HepG2 (cell line): ENCODE measurements around the gene SGMS1. TPM values are rescaled to one million over a fixed set of nuclear protein-coding genes. Genes with fewer than 3 reads are reported as not detected.

Experiments used
- ATAD3A ChIP-seq: sonication (generic); formaldehyde crosslinking; IDR thresholded peaks from 2 replicates; pipeline ENCODE4 v1.4.0; 2020; ENCODE audit warnings: missing genetic modification reagents
- ATRX ChIP-seq: sonication (generic); formaldehyde crosslinking; IDR thresholded peaks from 2 replicates; pipeline ENCODE4 v1.4.0; 2020; ENCODE audit warnings: missing genetic modification reagents, borderline replicate concordance
- CCDC6 ChIP-seq: sonication (generic); formaldehyde crosslinking; IDR thresholded peaks from 2 replicates; pipeline ENCODE4 v1.8.1; 2022; ENCODE audit warnings: mild to moderate bottlenecking, missing genetic modification reagents, moderate library complexity
- FOXJ3 ChIP-seq: sonication (generic); formaldehyde crosslinking; IDR thresholded peaks from 2 replicates; pipeline ENCODE4 v1.4.0; 2020; ENCODE audit warnings: missing genetic modification reagents, mild to moderate bottlenecking, borderline replicate concordance
- HNRNPK ChIP-seq: fragments of 200-400 bp; formaldehyde crosslinking; IDR thresholded peaks from 2 replicates; pipeline ENCODE4 v1.6.1; 2018; ENCODE audit warnings: low read length, low read depth, moderate library complexity, mild to moderate bottlenecking; ENCODE audit not compliant: poor library complexity, severe bottlenecking
- NR2F2 ChIP-seq: IDR thresholded peaks from 2 replicates; pipeline ENCODE4 v1.6.1; 2012; ENCODE audit warnings: low read depth, inconsistent platforms, borderline replicate concordance
- SIN3B ChIP-seq: fragments of 150-350 bp; IDR thresholded peaks from 2 replicates; pipeline ENCODE4 v1.6.1; 2014; ENCODE audit warnings: low read length
- SKI ChIP-seq: fragments of 450-650 bp; IDR thresholded peaks from one replicate; pipeline ENCODE4 v1.6.1; 2018; ENCODE audit warnings: mild to moderate bottlenecking; ENCODE audit not compliant: partially characterized antibody
- SMAD1 ChIP-seq: sonication (generic); formaldehyde crosslinking; IDR thresholded peaks from 2 replicates; pipeline ENCODE4 v1.4.0; 2020; ENCODE audit warnings: missing genetic modification reagents, low read depth, mild to moderate bottlenecking, borderline replicate concordance
- YEATS4 ChIP-seq: sonication (generic); formaldehyde crosslinking; IDR thresholded peaks from 2 replicates; pipeline ENCODE4 v1.4.0; 2020; ENCODE audit warnings: missing genetic modification reagents, borderline replicate concordance
- ZNF547 ChIP-seq: sonication (generic); formaldehyde crosslinking; IDR thresholded peaks from 2 replicates; pipeline ENCODE4 v1.5.1; 2020; ENCODE audit warnings: mild to moderate bottlenecking, missing genetic modification reagents
- ZNF768 ChIP-seq: sonication (generic); formaldehyde crosslinking; IDR thresholded peaks from 2 replicates; pipeline ENCODE4 v1.4.0; 2020; ENCODE audit warnings: missing genetic modification reagents
- ZNF83 ChIP-seq: sonication (generic); formaldehyde crosslinking; IDR thresholded peaks from 2 replicates; pipeline ENCODE4 v1.4.0; 2020; ENCODE audit warnings: missing genetic modification reagents, mild to moderate bottlenecking, borderline replicate concordance
- ZNF878 ChIP-seq: sonication (generic); formaldehyde crosslinking; IDR thresholded peaks from 2 replicates; pipeline ENCODE4 v1.8.1; 2023; ENCODE audit warnings: mild to moderate bottlenecking, missing genetic modification reagents, moderate library complexity
- ZSCAN21 ChIP-seq: sonication (generic); formaldehyde crosslinking; IDR thresholded peaks from 2 replicates; pipeline ENCODE4 v1.8.0; 2022; ENCODE audit warnings: mild to moderate bottlenecking, missing genetic modification reagents, moderate library complexity, borderline replicate concordance
- polyA plus RNA-seq, 8 experiments: library from polyadenylated mRNA; depleted of rRNA in 3 of 8; stranded (reverse) in 7 of 8; unstranded in 1 of 8; fragments of >200 nt; fragmentation: Illumina TruSeq in 4 of 8; extraction: Trizol in 4 of 8; gene quantifications; 2 replicates each; pipeline versions ENCODE4 v1.2.1 to v1.2.3, GENCODE V29; 2011 to 2016; ENCODE audit warnings: low read depth in 4 of 8, missing spikeins in 1 of 8, mixed read lengths in 1 of 8; ENCODE audit not compliant: insufficient read depth in 1 of 8
- total RNA-seq, 5 experiments: library from RNA; depleted of rRNA; stranded (reverse); fragments of >200 nt; fragmentation: Illumina TruSeq; extraction: Trizol; gene quantifications; 2 replicates each; pipeline ENCODE4 v1.2.3, GENCODE V29; 2016; ENCODE audit warnings: low read depth in 1 of 5
- TF ChIP-seq, protein P1 (sequence below): sonication (generic); formaldehyde crosslinking; IDR thresholded peaks from 2 replicates; pipeline ENCODE4 v1.9.0; 2021; ENCODE audit warnings: missing genetic modification reagents, mild to moderate bottlenecking, borderline replicate concordance
- TF ChIP-seq, protein P2 (sequence below), 2 experiments: IDR thresholded peaks; 2 replicates each; pipeline ENCODE4 v1.6.1; 2011 to 2012; ENCODE audit warnings: low read length in 2 of 2, borderline replicate concordance in 1 of 2, low read depth in 1 of 2, mild to moderate bottlenecking in 1 of 2, moderate library complexity in 1 of 2
- TF ChIP-seq, protein P3 (sequence below): sonication (generic); formaldehyde crosslinking; IDR thresholded peaks from 2 replicates; pipeline ENCODE4 v1.5.0; 2020; ENCODE audit warnings: missing genetic modification reagents, mild to moderate bottlenecking, borderline replicate concordance
- TF ChIP-seq, protein P4 (sequence below): IDR thresholded peaks from 2 replicates; pipeline ENCODE4 v1.4.0; 2020; ENCODE audit warnings: mild to moderate bottlenecking, missing genetic modification reagents

Gene SGMS1
- total and polyA plus RNA-seq, 2 of the 13 experiments (the other 11 are each of a cell fraction or from before 2014, with no cell fraction given) = 6.5 to 15.1 TPM

DNA sequence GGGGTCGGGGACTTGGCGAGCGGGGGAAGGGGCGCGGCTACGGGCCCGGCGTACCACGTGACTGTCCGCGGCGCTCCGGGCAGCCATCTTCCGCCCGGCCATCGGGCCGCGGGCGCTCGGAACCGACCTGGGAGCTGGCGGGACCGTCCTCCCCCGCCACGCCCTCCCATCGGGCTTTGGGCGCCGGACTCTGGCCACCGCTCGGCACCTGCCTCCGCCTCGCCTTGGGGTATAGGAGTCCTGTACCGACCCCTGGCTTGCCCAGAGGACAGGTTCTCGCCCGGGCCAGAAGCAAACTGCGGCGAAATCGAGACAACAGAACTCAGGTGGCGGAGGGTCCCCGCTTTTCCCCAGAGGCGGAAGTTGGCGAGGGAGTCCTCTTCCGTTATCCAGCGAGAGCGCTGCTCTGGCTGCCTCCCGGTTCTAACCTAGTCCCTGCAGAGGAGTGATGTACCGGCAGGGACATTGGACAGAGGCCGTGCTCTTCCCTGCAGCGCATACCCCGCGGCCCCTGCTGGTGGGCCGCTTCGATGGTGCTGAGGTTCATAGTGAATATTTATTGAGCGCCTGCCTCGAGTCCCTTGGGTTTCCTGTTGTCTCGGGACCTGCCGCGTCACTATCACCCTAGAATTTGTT lies 1.2 kb upstream of the SGMS1 start (continued):
- TF ChIP-seq ZNF83 (CRISPR knock-in tag) = no peak
- TF ChIP-seq HNRNPK = peak; percentile 77
- peak; percentile 76 for TF ChIP-seq ZNF878 (CRISPR knock-in tag)
- no peak for TF ChIP-seq SKI
- no peak for TF ChIP-seq SIN3B
- TF ChIP-seq, protein P1, sequence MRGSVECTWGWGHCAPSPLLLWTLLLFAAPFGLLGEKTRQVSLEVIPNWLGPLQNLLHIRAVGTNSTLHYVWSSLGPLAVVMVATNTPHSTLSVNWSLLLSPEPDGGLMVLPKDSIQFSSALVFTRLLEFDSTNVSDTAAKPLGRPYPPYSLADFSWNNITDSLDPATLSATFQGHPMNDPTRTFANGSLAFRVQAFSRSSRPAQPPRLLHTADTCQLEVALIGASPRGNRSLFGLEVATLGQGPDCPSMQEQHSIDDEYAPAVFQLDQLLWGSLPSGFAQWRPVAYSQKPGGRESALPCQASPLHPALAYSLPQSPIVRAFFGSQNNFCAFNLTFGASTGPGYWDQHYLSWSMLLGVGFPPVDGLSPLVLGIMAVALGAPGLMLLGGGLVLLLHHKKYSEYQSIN (CRISPR knock-in tag) = no peak
- no peak for TF ChIP-seq ATAD3A (CRISPR knock-in tag)
- no peak for TF ChIP-seq ATRX (CRISPR knock-in tag)
- TF ChIP-seq, protein P2, sequence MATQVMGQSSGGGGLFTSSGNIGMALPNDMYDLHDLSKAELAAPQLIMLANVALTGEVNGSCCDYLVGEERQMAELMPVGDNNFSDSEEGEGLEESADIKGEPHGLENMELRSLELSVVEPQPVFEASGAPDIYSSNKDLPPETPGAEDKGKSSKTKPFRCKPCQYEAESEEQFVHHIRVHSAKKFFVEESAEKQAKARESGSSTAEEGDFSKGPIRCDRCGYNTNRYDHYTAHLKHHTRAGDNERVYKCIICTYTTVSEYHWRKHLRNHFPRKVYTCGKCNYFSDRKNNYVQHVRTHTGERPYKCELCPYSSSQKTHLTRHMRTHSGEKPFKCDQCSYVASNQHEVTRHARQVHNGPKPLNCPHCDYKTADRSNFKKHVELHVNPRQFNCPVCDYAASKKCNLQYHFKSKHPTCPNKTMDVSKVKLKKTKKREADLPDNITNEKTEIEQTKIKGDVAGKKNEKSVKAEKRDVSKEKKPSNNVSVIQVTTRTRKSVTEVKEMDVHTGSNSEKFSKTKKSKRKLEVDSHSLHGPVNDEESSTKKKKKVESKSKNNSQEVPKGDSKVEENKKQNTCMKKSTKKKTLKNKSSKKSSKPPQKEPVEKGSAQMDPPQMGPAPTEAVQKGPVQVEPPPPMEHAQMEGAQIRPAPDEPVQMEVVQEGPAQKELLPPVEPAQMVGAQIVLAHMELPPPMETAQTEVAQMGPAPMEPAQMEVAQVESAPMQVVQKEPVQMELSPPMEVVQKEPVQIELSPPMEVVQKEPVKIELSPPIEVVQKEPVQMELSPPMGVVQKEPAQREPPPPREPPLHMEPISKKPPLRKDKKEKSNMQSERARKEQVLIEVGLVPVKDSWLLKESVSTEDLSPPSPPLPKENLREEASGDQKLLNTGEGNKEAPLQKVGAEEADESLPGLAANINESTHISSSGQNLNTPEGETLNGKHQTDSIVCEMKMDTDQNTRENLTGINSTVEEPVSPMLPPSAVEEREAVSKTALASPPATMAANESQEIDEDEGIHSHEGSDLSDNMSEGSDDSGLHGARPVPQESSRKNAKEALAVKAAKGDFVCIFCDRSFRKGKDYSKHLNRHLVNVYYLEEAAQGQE (IDR thresholded peaks at IDR 0.05; ENCODE audit: borderline replicate concordance in 1 of 2, low read depth in 1 of 2, low read length in 2 of 2) = peak in 1 of 2 experiments; percentile 79
- no peak for TF ChIP-seq NR2F2
- TF ChIP-seq FOXJ3 (CRISPR knock-in tag) = 0 out of 2 replicates have a peak, but pooled peaks have one; percentile 62
- TF ChIP-seq ZNF768 (CRISPR knock-in tag) = no peak; the same call in 1 of the 2 replicates
- TF ChIP-seq YEATS4 (CRISPR knock-in tag) = peak; percentile 81
- TF ChIP-seq, protein P3, sequence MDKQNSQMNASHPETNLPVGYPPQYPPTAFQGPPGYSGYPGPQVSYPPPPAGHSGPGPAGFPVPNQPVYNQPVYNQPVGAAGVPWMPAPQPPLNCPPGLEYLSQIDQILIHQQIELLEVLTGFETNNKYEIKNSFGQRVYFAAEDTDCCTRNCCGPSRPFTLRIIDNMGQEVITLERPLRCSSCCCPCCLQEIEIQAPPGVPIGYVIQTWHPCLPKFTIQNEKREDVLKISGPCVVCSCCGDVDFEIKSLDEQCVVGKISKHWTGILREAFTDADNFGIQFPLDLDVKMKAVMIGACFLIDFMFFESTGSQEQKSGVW (CRISPR knock-in tag) = 0 out of 2 replicates have a peak, but pooled peaks have one; percentile 59
- TF ChIP-seq, protein P4, sequence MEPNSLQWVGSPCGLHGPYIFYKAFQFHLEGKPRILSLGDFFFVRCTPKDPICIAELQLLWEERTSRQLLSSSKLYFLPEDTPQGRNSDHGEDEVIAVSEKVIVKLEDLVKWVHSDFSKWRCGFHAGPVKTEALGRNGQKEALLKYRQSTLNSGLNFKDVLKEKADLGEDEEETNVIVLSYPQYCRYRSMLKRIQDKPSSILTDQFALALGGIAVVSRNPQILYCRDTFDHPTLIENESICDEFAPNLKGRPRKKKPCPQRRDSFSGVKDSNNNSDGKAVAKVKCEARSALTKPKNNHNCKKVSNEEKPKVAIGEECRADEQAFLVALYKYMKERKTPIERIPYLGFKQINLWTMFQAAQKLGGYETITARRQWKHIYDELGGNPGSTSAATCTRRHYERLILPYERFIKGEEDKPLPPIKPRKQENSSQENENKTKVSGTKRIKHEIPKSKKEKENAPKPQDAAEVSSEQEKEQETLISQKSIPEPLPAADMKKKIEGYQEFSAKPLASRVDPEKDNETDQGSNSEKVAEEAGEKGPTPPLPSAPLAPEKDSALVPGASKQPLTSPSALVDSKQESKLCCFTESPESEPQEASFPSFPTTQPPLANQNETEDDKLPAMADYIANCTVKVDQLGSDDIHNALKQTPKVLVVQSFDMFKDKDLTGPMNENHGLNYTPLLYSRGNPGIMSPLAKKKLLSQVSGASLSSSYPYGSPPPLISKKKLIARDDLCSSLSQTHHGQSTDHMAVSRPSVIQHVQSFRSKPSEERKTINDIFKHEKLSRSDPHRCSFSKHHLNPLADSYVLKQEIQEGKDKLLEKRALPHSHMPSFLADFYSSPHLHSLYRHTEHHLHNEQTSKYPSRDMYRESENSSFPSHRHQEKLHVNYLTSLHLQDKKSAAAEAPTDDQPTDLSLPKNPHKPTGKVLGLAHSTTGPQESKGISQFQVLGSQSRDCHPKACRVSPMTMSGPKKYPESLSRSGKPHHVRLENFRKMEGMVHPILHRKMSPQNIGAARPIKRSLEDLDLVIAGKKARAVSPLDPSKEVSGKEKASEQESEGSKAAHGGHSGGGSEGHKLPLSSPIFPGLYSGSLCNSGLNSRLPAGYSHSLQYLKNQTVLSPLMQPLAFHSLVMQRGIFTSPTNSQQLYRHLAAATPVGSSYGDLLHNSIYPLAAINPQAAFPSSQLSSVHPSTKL (CRISPR knock-in tag) = peak; percentile 43; the same call in 1 of the 2 replicates
- TF ChIP-seq ZSCAN21 = peak; percentile 79
- 0 out of 2 replicates have a peak, but pooled peaks have one; percentile 70 for TF ChIP-seq SMAD1 (CRISPR knock-in tag)
- TF ChIP-seq CCDC6 (CRISPR knock-in tag) = 0 out of 2 replicates have a peak, but pooled peaks have one; percentile 17
- TF ChIP-seq ZNF547 = 0 out of 2 replicates have a peak, but pooled peaks have one; percentile 9
